Stimulated activated CD4-positive, alpha-beta T cell treated with anti-CD3 and anti-CD28 coated beads, Interleukin-12 subunit alpha, Interleukin-12 subunit beta, amount 100 ng/mL, for 48 hours (primary cell): ENCODE data around the gene HSF4.

Experiments
- DNase-seq, 3 donors: peaks; one replicate each; pipeline ENCODE4 v3.0.0-alpha.2; 2020; ENCODE audit warnings: low read depth in 2 of 3, low spot score in 1 of 3

The HSF4 gene

GRCh38 chr16:67200491-67200890, 35.9 kb downstream of the HSF4 start:
- DNase-seq: no peak

- no peak for DNase-seq
Observed at GRCh38 chr16:67201411-67202345, 37.1 kb downstream of the HSF4 start.

GRCh38 chr16:67202426-67202825, 37.9 kb downstream of the HSF4 start:
- no peak for DNase-seq

GRCh38 chr16:67202956-67203493, 38.5 kb downstream of the HSF4 start:
- DNase-seq: no peak

- no peak for DNase-seq
Observed at GRCh38 chr16:67204076-67204475, 39.5 kb downstream of the HSF4 start.

GRCh38 chr16:67206129-67206837, 41.7 kb downstream of the HSF4 start:
- no peak for DNase-seq

- DNase-seq: no peak
Observed at GRCh38 chr16:67206838-67207248, 42.3 kb downstream of the HSF4 start.

- DNase-seq: no peak
Observed at GRCh38 chr16:67207249-67208091, 42.9 kb downstream of the HSF4 start.

GRCh38 chr16:67208154-67208896, 43.8 kb downstream of the HSF4 start:
- DNase-seq: no peak

- DNase-seq: no peak
Observed at GRCh38 chr16:67209565-67209964, 45.0 kb downstream of the HSF4 start.

- DNase-seq: no peak
Observed at GRCh38 chr16:67210069-67210937, 45.8 kb downstream of the HSF4 start.

GRCh38 chr16:67211674-67212073, 47.1 kb downstream of the HSF4 start:
- no peak for DNase-seq

GRCh38 chr16:67212766-67213165, 48.2 kb downstream of the HSF4 start:
- no peak for DNase-seq

GRCh38 chr16:67213197-67214019, 48.9 kb downstream of the HSF4 start:
- no peak for DNase-seq

- DNase-seq: no peak
Observed at GRCh38 chr16:67215706-67216105, 51.2 kb downstream of the HSF4 start.

- DNase-seq: no peak
Observed at GRCh38 chr16:67216612-67217490, 52.3 kb downstream of the HSF4 start.
